Endometrium (tissue), 2 donors: ENCODE measurements around the gene CFAP77.

ENCODE experiments used
- FAIRE-seq: peaks from 2 replicates; lab custom pipeline; 2012; peaks lifted over from hg19 to GRCh38; lab: Jason Lieb, UNC
- donor health status: control.
- donor health status: control.

The CFAP77 gene

DNA sequence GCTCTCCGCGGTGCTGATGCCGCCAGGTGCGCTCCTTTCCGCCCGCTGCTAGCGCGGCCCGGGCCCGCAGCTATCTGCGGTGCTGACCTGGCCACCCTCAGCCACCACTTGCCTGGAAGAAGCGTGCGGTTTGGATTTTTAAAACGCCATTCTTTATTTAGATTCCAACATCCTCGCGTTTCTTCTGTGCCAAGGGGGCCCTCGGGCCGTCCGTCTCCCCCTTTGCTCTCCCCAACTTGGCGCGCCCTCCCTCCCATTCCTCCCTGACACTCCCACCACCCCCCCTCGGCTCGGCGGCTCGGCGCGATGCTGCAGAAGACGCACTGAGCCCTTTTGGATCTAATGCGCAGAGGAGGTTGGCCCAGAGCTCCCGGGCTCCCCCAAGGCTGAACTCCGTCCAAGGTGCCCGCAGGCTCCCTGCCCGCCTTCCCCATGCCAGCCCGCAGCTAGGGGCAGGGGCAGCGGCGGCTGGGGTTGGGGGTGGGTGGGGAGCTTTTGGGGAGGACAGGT is 172.3 kb downstream of the CFAP77 start, which contains the start of gene BARHL1:
Gene BARHL1 (plus strand): TSS at position 331 of the 510 bp plus-strand sequence. CDS start 192 bp downstream, outside the sequence.
- FAIRE-seq = no peak

DNA sequence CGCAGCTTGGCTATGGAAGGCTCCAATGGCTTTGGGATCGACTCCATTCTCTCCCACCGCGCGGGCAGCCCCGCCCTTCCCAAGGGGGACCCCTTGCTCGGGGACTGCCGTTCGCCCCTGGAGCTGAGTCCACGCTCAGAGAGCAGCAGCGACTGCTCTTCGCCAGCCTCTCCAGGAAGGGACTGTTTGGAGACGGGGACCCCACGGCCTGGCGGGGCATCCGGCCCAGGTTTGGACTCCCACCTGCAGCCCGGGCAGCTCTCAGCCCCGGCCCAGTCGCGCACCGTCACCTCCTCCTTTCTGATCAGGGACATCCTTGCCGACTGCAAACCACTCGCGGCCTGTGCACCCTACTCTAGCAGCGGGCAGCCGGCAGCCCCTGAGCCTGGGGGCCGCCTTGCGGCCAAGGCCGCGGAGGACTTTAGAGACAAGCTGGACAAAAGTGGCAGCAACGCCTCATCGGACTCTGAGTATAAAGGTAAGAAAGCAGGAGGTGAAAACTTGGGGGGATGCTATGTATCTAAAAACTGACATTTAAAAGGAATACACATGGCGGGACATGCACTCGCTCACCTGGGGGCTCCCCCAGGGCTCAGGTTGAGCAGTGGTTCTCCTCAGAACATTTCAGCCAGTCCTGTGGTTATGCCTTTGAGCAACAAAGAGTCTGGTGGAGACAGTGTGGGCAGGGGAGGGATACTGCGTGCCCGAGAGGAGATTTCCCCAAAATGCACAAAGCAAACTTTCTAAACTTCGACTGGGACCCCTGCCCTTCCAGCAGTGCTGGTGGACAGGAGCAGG is 173.0 kb downstream of the CFAP77 start:
- no peak for FAIRE-seq

DNA sequence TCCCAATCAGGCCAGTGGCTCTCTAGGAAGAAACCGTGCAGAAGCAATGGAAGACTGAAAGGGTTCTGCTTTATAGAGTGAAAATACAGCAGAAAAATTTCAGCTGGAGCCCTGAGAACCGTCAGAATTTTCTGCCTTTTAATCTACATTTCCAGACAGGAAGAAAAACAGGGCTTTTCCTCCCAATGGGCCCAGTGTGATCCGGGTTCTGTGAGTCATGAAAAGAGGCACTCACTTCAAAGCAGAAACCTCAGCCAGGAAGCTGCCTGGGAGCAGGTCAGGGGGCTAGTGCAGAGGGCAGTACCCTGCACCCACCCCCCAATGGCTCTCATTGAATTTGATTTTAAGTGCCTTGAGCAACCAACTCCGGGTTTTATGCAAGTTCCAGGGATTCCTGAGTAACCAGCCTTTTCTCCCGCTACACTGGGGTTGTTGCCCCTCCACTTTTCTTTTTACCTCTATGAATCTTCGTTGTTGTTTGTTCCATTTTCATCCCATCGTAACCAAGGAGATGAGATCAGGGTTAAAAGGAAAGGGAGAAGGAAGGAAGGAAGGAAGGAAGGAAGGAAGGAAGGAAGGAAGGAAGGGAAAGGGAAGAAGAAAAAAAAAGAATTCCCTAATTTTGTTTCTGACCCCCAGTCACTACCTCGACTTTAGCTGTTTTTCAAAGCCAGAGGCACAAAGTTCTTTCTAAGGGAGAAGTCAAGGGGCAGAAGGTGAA is 173.7 kb downstream of the CFAP77 start:
- FAIRE-seq = no peak

DNA sequence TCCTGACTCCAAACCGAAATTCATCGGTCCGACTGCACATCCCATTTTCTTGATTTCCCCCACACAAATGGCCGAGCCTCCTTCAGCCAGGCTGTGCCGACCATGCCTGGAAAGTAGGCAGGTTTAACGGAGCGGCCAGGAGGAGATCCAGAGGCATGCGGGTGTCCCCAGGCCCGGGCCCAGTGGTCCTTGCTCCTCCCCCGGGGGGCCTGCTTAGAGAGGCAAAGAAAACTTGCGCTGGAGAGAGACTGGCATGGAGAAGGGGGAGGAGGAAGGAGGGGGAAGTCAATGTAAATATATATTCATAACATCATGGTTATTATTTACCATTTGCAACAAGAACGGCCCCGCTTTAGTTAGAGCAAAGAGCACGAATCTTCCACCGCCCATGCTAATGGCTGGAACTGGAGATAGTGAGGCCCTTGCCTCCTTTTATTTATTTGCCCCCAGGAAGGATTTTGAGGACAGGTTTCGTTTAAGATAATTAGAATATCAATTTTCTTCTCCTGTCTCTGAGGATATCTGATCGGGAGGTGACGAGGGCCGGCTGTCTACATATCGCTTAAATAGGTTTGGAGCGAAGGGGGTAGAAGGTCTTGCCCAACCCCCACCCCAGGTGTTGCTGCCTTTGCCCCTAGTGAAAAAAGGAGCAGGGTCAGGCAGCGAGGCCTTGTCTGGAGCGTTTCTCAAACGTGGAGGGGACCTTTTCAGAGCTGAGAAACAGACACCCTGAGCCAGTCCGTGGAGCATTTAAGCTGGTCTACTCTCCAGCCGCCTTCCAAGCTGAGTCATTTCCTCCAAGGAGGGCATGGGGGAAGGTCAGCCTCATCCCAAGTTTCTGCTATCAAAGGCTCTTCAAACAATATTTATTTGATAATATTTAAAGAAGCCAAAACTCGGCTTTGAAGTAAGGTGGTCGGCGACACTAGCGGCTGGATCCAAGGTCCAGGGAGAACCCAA is 174.9 kb downstream of the CFAP77 start:
- FAIRE-seq = no peak

DNA sequence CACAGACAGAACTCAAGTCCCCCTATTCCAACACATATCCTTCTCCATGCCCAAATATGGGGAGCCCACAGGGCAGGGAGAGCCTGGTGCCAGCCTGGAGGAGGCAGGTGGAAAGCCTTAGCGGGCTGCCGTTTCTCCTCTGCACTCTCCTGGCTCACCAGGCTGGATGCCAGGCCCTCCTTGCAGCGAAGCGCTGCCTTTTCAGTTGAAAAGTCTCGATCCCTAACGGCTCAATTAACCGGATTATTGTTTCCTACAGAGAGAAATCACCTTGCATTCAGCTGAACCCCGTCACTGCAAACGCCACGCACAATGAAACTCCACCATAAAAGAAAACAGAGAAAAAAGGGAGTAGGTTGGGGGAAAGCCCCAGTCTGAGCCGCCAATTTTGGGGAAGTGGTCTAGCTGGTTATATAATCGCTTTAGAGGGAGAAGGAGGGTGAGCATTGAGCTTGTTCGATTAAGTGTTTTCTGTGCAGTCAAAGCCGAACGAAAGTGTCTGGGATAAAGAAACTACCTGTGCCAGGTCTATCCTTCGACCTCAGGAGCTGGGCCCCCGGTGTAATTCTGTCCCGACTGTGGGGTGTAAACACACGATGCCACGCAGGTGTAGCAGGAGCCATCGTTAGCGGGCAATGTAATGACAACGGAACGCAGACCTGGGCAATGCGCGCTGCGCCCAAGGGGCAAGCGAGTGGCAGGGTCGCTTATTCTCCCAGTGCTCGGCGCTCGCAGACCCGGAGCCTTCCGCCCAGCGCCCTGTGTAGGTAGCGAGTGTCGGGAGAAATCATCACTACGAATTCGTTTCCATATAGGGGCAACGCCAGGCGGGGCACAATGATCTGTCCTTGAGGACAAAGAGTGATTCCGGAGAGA is 176.2 kb downstream of the CFAP77 start:
- no peak for FAIRE-seq

DNA sequence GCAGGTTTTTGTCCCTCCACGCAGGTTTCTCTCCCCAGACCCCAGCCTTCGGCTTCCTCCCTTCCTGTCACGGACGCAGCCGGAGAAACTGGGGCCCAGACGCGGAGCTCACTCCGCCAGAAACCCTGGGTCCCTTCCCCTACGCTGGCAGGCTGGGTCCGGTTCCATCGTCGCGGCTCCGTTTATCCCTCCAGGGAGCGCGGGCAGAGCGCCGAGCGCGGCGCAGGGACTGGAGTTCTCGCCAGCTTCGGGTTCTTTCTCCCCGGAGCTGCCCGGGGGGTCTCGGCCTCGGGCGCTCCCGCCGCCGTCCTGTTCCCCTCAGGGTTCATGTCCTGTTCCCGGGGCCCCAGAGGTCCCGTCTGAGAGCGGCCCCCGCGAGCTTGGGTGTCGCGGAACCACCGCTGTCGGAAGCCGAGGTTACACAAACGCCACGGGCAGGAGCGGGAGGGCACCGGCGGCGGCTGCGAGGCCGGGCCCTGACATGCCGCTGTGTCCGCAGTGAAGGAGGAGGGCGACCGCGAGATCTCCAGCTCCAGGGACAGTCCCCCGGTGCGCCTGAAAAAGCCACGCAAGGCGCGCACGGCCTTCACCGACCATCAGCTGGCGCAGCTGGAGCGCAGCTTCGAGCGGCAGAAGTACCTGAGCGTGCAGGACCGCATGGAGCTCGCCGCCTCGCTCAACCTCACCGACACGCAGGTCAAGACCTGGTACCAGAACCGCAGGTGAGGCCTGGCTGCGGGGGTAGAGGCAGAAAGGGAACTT is 177.0 kb downstream of the CFAP77 start:
- no peak for FAIRE-seq

DNA sequence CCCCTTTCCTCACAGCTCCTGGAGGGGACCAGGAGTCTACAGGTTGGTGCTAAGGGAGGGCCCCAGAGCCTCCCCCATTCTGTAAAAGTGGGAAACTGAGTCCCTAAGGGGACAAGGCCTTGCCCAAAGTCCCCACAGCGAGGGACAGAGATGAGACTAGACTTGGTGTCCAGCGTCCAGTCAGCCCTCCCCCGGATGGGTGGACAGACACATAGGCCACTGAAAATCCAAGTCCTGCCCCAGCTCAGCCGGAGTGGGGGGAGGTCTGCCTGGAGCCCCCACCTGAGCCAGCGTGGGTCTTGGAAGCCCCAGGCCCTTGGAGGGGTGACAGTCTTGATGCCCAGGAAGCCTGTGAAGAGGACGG is 177.6 kb downstream of the CFAP77 start:
- FAIRE-seq = no peak

DNA sequence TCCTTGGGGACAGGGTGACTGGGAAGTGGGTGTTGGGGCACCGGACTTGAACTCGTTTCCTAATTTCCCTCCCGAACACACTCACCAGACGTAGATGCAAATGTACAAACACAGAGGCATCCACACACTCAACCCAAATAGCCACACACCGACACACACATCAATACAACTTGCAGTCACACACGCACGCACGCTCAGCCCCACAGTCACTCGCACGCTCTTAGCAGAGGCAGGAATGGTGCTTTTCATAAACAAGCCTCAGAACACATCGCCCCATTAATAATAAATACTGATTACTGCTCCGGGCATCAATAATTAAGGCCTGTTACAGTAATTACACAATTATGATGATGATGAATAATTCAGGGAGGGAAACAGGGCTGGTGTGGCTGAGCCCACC is 178.1 kb downstream of the CFAP77 start:
- no peak for FAIRE-seq

DNA sequence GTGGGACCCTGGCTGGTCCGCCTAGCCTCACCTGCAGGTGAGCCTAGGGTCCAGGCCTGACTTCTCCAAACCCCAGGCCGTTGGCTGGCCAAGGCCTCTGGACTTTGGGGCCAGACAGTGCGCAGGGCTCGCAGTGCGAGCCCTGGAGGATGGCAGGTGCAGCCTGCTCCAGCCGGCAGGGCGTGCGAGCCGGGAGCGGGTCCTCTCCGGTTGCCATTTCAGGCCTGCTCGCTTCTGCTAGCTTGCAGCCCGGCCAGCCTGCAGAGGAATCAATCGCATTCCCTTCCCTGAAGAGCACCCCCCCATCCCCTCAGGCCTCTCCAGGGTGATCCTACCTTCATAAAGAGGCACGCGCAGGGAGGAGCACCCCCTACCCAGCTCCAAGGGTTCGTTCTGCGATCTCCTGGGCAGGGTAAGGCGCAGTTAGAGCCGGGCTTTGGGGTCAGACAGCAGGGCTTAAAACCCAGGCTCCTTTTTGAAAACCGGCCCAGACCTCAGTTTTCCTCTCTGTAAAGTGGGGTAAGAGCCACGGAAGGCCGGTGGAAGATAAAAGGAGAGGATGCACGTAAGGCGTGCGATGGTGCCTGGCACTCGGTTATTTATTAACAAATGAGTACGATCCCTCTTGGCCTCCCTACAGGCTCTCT is 178.6 kb downstream of the CFAP77 start:
- FAIRE-seq = no peak

DNA sequence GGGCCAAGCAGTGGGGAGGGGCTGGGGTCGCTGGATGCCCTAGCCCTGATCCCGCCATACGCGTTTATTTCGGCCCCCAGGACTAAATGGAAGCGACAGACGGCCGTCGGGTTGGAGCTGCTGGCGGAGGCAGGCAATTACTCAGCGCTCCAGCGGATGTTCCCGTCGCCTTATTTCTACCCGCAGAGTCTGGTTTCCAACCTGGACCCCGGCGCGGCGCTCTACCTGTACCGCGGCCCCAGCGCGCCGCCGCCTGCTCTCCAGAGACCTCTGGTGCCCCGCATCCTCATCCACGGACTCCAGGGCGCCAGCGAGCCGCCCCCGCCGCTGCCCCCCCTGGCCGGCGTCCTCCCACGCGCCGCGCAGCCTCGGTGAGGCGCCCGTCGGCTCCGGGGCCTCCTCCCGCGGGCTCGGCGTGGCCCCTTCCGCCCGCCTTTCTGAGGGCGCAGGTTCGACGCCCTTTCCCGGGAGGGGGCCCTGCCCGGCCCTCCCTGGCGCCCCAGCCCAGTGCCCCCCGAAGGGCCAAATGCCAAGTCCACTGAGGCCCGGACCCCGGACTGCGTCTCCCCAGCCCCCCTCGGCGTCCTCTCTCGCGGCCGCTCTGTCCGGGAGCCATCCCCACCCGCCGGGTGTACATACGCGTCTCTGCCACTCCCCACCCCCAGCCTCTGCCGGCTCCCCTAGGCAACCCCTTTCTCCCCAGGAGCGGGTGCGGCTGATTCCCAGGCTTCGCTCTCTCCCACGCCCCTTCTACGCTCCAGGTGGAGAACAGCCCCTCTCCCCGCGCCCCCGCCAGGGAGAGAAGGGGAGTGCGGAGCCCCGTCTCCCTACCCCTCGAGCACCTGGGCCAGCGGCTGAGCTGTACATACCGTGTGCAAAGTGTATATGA is 179.4 kb downstream of the CFAP77 start:
- FAIRE-seq = no peak

DNA sequence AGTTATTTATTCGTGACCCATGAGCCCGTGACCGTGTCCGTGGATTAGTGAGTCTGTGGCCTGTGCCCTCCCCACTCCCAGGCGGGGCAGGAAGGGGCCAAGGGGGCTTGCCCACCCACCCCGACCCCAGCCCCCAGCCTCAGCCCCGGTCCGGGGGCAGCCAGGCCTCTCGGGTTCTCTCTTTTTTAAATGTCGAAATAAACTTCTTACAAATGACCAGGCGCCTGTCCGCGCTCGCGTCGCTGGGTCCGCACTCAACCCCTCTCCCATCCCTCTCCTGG is 180.0 kb downstream of the CFAP77 start:
- FAIRE-seq = no peak

DNA sequence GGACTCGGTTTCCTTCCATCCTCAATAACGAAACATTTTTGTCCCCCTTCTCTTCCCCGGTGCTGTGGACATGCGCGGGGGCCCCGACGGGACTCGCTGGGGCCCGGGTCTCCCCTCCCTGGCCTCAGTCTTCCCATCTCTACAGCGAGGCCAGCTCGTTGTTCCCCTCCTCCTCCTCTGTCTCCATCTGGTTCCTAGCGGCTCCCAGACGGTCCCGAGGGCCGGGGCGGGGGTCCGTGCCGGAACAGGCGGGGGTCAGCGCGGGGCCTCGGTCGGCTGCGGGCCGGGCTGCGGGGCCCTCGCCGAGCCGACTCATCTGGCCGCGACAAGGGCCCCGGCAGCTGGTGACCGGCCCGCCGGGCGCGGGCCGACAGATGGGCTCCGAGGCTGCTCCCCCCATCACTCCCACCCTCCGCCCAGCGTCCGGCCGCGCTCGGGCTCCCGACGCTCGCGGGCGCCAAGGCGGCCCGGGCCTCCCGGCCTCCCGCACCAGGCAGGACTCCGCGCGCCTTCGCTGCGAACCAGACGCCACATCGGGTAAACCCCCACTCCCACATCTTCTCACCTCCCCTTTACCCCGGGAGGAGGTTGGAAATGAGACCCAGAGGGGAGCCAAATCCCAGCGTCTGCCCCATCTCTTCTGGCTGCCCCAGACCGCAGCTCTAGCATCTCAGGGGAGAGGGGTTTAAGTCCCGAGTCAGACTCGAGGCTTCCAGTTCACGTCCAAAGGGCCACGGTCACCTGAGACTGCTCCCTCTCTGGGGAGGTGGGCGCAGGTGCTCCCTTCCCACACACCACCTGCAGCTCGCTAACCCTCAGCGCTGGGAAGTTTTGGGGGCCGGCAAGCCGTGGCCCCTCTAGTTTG is 180.5 kb downstream of the CFAP77 start:
- no peak for FAIRE-seq

DNA sequence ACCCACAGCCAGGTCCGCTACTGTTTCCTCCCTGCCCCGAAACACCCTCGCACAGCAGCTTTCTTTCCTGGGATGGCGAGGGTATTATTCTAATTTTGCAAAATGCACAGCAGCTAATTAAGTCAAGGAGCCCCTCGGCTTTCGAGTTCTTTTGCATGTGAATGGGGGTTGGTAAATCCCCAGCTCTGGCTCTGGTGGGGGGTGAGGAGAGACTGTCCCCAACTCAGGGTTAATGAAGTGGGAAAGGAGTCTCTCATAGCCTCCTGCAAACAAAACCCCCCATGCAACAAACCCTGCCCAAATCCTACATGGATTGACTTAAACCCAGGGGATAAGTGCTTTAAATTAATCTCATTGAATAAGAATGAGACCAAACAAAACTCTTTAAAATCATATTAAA is 181.2 kb downstream of the CFAP77 start:
- no peak for FAIRE-seq

DNA sequence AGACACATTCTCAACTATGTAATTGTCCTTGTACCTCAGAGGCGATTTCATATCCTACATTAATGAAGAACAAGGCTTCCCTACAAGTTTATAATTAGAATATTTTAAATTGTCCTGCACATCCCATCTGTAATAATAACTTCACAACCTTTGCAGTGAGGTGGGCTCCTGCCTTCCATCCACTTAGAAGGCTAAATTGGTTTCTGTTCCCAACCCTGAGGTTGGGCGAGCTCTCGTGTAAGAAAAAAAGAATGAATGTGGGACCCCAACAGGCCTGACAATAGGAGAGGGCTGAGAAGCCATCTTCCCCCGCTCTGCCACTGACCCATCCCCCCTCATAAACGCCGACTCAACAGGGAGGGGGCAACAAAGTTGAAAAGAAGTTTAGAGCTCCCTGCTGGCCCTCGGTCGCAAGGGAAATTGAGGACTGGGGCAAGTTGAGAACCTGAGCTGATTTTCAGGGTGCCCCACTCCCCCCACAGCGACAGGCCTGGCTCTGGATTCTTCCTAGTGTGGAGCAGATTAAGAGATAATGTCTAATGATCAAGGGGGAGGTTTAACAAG is 181.8 kb downstream of the CFAP77 start:
- no peak for FAIRE-seq

DNA sequence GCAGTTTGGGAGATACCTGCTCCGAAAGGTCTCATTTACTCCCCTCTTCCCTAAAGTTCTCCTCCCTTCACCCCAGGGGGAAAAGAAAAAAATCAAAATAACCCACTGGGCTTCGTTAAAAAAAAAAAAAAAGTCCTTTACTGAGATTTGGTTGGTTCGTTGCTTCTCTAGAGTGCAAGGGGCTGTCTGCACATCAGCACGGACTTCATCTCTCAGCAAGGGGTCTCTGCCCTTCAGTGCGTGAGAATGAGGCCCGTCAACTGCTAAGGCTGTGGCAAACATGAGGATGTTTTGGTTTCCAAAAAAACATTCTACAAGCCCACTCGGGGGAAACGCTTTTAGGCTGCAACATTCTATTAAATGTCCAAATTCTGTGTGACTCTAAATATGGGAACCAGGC is 182.4 kb downstream of the CFAP77 start:
- no peak for FAIRE-seq

DNA sequence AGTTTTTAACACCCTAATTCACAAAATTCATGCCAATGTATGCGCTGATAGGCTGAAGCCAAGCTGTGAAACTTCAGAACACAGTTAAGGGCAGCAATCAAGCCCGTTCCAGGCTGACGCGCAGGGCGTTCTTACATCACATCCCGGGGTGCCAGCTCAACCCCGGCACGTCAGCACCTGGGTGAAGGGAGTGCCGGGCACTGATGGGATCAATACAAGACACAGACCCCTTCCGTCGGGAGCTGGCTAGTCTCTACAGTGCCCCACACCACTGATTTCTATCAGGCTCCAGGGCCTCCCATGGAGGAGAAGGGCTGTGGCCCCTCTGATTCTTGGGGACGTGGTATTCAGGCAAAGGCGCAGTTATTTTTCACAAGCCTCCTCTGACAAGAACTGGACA is 184.4 kb downstream of the CFAP77 start:
- no peak for FAIRE-seq

DNA sequence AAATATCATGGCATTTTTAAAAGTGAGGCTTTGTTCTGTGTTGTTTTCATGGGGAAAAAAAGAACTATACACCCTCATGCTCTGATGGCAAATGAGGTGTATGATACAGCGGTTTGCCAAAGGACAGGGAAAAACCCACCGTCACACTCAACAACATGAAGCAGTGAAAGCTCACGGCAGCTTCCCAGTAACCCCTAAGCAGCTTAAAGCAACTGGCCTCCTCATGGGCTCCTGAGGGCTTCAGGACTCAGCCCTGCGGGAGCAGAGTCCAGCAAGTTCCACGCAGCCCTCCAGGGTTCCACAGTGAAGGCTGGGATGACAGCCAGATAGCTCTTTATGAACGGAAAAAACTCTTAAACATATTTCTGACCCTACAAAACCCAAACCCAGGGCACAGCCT is 185.3 kb downstream of the CFAP77 start:
- FAIRE-seq = no peak

DNA sequence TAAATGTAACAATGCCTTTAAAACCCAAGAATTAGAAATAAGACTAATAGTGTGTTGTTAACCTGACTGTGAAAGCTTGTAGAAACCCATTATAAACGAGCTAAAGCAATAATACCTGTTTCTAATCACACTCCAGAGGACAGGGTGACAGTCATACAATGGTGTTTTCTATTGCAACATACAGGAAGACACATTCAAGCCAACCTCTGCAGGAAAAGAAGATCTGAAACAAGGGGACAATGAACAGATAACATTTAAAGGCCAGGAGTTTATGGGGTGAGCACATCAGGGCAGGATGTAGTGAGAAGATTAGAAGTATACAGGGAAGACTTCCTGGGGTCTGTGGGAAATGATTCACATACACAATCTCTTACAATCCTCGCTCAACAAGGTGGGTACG is 186.2 kb downstream of the CFAP77 start:
- no peak for FAIRE-seq
